Central memory CD4-positive, alpha-beta T cell (primary cell): Measurements from ENCODE around the gene NDUFS5.
"Not testable (repeated sequence)": the region's sequence is repeated elsewhere in the genome, so short reads cannot be mapped to it uniquely, and the experiment has no call there.

Experiments
- DNase-seq: peaks from one replicate; pipeline ENCODE4 v3.0.0; 2022
- total RNA-seq, 3 experiments: gene quantifications; one replicate each; lab custom pipeline; 2026; lab: John Stamatoyannopoulos, UW

Gene NDUFS5
- total RNA-seq = 39.0 to 79.3 (median 48.0) reads per million in 3 experiments

GRCh38 chr1:39026051-39026865 lies at the start of gene NDUFS5:
TSS of gene NDUFS5 (plus strand) at chr1:39026350. CDS start at chr1:39028725, 2,375 bp downstream.
- peak; percentile 83 for DNase-seq

- peak; percentile 91 for DNase-seq
Measured at GRCh38 chr1:38977399-38978244, 48.5 kb upstream of the NDUFS5 start.

GRCh38 chr1:38978245-38978542 lies 48.0 kb upstream of the NDUFS5 start:
- not testable (repeated sequence) for DNase-seq

GRCh38 chr1:38979380-38979779 lies 46.8 kb upstream of the NDUFS5 start:
- DNase-seq = not testable (repeated sequence)

GRCh38 chr1:38989979-38990378 lies 36.2 kb upstream of the NDUFS5 start:
- DNase-seq = no peak

- peak; percentile 11 for DNase-seq
Measured at GRCh38 chr1:38990386-38990737, 35.8 kb upstream of the NDUFS5 start.

- peak; percentile 86 for DNase-seq
Measured at GRCh38 chr1:38990738-38991637, 35.2 kb upstream of the NDUFS5 start, which contains the start of gene AKIRIN1. TSS of gene AKIRIN1 (plus strand) at chr1:38991276. CDS start at chr1:38991381, 105 bp downstream.

- no peak for DNase-seq
Measured at GRCh38 chr1:38991638-38992411, 34.3 kb upstream of the NDUFS5 start.

- peak; percentile 9 for DNase-seq
Measured at GRCh38 chr1:38992412-38993111, 33.6 kb upstream of the NDUFS5 start.

GRCh38 chr1:38994196-38994595 lies 32.0 kb upstream of the NDUFS5 start:
- DNase-seq = no peak

- DNase-seq = peak; percentile 58
Measured at GRCh38 chr1:38997034-38997900, 28.9 kb upstream of the NDUFS5 start.

GRCh38 chr1:38997901-38998190 lies 28.3 kb upstream of the NDUFS5 start:
- DNase-seq = no peak

- no peak for DNase-seq
Measured at GRCh38 chr1:39001516-39002421, 24.4 kb upstream of the NDUFS5 start.

- no peak for DNase-seq
Measured at GRCh38 chr1:39003281-39003680, 22.9 kb upstream of the NDUFS5 start.

GRCh38 chr1:39003794-39004193 lies 22.4 kb upstream of the NDUFS5 start:
- DNase-seq = no peak

GRCh38 chr1:39006287-39006686 lies 19.9 kb upstream of the NDUFS5 start:
- DNase-seq = no peak

GRCh38 chr1:39006726-39007645 lies 19.2 kb upstream of the NDUFS5 start:
- DNase-seq = no peak

GRCh38 chr1:39014956-39015355 lies 11.2 kb upstream of the NDUFS5 start:
- DNase-seq = not testable (repeated sequence)
